CD4-positive, alpha-beta T cell treated with Interleukin-21 for 1 hour (primary cell): ENCODE measurements around the gene APBA3.
A peak's percentile ranks its signal among the peaks of the same experiment; 100 is the strongest.

Experiments used
- DNase-seq: peaks from one replicate; pipeline ENCODE4 v3.0.0-alpha.2; 2020

The APBA3 gene

DNA sequence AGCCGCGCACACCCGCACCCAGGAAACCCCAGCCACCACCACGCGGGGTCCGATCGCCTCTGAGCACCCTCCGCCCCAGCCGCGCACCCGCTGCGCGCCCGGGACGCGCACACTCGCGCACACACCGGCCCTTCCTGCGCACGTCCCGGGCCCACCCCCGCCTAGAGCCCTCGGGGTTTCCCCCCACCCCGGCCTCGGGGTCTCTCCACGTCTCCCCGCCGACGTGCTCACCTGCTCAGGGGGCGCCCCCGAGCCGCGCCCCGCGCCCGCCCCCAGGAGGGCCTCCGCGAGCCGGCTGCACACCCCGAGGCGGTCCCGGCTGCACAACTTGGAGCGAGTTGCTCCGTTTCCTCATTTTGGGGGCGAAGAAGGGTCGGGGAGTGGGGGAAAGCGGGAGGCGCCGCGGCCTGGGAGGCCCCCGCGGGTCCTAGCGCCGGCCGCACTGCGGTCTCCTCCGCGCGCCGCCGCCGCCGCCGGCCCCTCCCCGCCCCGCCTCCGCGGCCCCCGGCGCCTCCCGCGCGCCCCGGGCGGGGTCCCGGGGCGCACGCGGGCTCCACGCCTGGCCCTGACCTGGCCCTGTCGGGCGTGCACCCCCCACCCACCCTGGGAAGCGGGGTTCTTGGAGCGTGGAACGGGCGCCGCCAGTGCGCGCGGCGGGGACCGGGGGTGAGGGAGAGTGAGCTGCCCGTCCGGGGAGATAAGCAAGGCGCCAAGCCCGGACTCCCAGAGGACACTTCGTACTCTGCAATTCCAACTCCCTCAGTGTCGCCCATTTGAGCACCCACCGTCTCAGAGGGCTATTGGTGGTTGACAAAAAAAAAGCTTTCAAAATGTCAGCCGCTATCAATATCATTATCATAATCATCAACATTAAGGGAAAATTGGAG lies 24.7 kb upstream of the APBA3 start, which contains the start of gene MATK:
TSS of gene MATK (minus strand) at position 444 of the 887 bp plus-strand sequence. CDS start 1,246 bp downstream, outside the sequence.
- peak; percentile 28 for DNase-seq

- peak; percentile 23 for DNase-seq
Measured at GRCh38 chr19:3785451-3785937, 24.0 kb upstream of the APBA3 start.

DNA sequence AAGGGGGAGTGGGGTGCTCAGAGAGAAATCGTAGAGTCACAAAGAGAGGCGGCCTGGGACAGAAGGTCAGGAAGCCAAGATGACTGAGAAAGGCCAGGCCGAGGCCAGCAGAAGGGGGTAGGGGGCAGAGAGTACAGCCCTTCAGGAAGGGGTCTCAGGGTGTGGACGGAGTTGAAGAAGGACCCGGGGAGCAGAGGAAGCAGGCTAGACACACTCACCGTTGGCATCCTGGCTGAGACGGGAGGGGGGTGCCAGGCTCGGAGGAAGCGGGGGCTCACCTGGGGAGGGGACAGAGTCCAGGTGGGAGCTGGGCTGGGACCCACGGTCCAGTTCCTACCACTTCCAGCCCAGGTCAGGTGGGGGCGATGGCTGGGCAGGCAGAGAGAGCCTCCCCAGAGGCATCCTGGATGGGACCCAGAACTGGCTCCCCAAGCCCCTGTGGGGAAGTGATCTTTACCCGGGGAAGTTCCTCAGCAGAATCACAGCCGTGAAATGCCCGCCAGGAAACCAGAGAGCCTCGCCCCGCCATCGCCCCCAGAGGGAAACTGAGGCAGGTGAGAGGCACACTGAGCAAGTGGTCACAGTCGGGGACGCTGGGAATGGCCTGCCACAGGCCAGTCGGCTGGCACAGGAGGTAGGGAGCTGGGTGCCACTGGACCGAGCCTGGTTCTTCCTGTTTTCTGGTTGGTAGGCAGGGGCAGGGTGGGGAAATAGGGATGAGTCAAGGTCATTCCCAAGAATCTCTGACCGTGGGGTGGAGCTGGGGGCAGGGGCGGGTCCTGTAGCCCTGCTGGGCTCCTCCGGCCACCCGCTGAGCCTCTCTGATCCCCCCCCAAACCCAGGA lies 23.3 kb upstream of the APBA3 start:
- DNase-seq: no peak

- peak; percentile 58 for DNase-seq
Measured at GRCh38 chr19:3783660-3784584, 22.4 kb upstream of the APBA3 start.

DNA sequence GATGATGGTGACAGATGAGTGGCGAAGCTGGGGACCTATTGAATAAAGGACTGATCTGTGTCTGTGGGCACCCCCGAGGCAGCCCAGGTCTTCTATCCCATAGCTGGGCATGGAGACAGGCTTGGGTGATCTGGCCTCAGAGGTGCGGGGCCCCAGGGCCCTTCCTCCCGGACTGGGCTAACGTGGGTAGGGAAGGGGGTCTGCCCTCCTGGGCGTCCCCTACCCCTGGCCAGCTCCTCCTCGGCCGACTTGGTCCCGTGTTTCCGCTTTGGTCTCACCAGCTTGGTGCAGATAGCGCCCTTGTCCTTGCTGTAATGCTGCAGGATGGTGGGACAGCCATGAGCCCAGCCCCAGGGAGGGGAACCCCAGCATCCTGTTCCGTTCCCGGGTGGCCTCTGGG lies 21.4 kb upstream of the APBA3 start:
- no peak for DNase-seq

DNA sequence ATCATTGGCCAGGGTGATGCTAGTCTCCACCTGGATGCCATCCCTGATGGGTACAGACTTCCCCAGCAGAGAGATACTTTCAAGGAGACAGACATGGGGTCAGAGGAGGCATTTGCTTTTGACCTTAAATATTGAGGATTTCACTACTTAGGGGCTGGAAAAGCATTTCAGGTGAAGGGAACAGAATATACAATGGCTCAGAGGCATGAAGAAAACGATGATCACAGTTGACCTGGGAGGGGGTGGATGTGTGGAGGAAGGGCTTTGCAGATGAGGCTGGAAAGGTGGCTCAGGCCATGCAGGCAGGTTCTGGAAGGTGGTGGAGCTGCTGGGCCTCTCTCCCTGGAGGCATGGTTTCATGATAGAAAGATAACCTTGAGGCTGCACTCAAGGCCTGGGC lies 20.8 kb upstream of the APBA3 start:
- DNase-seq: no peak

- DNase-seq: no peak
Measured at GRCh38 chr19:3781603-3782002, 20.1 kb upstream of the APBA3 start.

DNA sequence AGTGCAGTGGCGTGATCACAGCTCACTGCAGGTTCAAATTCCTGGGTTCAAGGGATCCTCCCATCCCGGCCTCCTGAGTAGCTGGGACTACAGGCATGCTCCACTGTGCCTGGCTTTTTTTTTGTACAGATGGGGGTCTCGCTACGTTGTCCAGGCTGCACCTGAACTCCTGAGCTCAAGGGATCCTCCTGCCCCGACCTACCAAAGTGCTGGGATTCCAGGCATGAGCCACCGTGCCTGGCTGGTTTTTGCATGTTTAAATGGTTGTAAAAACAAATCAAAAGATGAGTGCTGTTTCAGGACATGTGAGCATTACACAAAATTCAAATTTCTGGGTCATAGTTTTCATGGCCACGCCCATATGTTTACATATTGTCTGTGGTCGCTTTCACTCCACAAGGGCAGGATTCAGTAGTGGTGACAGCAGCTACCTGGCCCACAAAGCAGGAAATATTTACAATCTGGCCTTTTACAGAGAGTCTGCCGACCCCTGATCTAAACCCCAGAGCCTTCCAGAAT lies 19.4 kb upstream of the APBA3 start:
- DNase-seq: no peak

DNA sequence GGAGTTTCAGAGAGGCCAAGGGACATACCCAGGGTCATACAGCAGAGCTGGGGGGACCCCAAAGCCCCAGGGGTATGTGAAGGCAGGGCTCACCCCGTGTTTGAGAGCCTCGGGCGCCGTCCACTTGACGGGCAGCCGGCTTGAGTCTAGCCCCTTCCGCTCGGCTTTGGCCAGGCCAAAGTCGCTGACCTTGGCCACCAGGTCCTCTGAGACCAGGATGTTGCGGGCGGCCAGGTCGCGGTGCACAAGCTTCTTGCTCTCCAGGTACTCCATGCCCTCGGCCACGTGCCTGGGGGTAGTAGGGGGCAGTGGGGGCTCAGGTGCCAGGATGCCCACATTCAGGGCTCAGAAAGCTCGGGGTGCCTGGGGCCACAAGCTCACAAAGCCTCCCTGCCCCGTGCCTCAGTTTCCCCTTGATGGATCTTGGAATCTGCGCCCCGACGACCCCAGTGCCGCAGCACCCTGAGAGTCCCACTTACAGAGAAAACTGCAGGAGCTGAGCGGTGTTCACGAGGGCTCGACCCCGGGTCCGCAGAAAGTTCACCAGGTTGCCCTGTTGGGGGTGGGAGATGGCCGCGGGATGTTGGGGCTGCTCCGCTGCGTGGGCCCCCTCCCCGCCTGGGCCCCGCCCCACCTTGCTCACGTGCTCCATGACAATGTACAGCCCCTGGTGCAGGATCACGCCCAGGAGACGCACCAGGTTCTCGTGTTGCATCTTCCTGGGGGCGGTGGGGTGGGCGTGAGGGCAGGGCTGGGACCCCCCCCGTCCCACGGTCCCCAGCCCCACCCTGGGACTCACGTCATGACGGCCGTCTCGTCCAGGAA lies 17.6 kb upstream of the APBA3 start:
- DNase-seq: no peak

DNA sequence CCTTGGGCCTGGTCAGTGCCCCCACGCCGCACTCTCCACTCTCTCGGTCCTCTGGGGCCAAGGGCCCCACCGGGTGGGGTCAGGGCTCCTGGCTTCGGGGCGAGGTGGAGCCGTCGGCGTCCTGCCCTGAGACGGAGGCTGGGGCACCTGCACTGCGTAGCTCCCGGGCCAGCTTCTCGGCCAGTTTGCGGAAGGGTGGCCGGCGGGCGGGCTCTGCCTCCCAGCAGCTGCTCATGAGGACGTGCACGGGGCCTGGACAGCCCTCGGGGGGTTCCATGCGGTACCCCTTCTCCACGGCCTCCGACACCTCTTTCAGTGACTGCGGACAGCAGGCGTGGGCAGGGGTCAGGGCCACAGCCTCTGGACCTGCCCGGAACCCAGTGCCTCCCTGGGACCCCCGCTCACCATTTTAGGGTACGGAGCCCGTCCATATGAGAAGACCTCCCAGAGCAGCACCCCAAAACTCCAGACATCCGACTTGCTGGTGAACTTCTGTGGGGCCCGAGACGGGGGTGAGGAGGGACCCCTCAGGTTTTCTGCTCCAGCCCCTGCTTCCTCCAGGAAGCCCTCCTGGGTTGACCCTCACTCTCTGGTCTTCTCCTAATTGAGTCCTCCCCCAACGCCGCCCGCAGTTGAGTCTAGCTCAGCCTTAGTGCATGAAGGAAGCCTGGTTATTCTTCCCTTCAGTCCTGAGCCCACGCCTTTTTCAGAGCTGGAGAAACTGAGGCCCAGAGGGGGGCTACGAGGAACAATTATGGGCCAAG lies 16.8 kb upstream of the APBA3 start:
- DNase-seq: no peak

GRCh38 chr19:3776479-3777040 lies 15.1 kb upstream of the APBA3 start:
- no peak for DNase-seq

GRCh38 chr19:3775831-3776230 lies 14.3 kb upstream of the APBA3 start:
- DNase-seq: no peak

DNA sequence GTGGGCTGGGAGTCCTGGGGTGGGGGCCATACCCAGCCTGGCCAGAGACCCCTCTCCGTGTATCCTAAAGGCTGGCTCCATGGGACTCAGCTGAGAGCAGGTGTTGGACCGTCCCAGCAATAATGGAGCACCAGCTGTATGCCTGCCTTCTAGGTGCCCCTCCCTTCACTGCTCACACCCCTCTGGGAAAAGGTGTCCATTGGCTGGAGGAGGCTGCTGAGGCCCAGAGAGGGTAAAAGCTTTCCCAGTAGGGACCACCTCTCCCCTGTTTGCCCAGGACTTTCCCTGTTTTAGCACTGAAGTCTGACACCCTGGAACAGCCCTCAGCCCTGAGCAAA lies 13.9 kb upstream of the APBA3 start:
- DNase-seq: no peak

DNA sequence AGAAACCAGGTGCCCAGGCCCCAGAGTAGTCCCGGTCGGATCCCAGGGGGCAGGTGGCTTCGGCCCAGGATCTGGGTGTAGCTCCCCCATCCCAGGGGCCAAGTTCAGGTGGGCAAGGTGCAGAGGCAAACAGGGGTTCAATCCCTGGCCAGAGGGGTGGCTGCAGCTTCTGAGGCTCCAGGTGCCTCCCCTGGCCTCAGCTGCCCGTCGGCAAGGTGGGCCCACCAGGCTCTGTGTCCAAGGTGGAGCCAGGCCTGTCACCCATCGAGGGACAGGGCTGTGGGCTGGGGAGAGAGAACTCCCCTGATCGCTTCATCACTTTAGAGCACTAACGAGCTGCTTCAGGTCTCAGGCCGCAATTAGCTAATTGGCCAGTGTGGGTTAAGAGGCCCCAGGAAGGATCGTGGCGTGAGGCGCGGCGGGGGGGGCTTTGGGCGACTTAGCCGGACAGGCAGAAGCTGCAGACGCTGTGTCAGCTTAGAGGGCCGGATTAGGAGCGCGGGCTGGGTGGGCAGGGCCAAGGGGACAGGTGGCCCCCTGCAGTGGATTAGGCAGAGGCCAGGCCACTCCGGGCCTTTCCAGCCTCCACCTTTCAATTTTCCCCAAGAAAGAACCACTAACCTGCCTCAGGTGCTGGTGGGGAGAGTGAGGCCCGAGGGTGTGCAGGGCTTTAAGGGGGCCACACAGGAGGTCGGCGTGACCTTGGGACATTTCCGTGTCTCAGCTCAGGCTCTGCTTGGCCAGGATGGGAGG lies 13.3 kb upstream of the APBA3 start:
- DNase-seq: no peak

- DNase-seq: no peak
Measured at GRCh38 chr19:3773814-3774515, 12.5 kb upstream of the APBA3 start.

- DNase-seq: no peak
Measured at GRCh38 chr19:3771906-3772455, 10.5 kb upstream of the APBA3 start, which contains the start of gene RAX2. TSS of gene RAX2 (minus strand) at chr19:3772228. CDS start at chr19:3771742, 486 bp downstream.

DNA sequence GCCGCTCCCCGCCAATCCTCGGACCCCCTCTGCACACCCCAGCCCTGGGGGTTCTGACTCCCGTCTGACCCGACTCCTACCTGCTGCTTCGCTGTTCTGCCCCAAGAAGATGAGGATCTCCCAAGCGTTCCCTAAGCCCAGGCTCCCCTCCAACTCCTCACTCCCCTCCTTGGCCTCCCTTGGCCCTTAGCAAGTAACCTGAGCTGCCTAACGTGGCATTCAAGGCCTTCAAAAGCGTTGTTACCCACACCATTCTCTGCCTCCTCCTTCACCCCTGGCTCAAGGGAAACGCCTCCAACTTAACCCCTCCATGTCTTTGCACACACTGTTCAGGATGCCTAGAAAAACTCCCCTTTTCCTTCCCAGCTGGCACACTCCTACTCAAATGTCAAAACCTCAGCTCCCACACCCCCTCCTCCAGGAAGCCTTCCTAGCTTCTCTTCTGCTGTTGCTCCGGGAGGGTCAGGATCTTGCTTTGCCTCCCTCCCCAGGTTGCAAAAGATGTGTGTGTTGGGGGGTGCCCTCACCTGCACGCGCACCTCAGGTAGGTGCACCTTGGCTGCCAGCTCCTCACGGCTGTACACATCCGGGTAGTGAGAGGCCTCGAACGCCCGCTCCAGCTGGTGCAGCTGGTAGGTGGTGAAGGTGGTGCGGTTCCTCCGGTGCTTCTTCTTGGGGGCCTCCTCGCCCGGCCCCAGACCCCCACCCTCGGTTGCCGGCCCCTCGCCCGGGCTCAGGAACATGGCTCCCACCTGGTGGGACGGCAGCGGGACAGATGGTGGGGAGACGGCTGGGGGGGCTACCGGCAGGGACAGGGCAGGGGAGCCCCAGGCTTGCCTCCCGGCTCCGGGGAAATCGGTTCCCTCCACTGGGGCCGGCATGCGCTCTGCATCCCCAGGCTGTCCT lies 9.8 kb upstream of the APBA3 start:
- DNase-seq: no peak
